GM12892 (cell line): ENCODE measurements around the gene SEC31B.

Experiments
- POLR2A ChIP-seq: IDR thresholded peaks from 2 replicates; pipeline ENCODE4 v1.6.1; 2011; ENCODE audit warnings: low read depth, low read length, control low read depth
- POLR2AphosphoS5 ChIP-seq: IDR thresholded peaks from 2 replicates; pipeline ENCODE4 v1.6.1; 2011; ENCODE audit warnings: low read depth, low read length, control low read depth
- TAF1 ChIP-seq: IDR thresholded peaks from 2 replicates; pipeline ENCODE4 v1.6.1; 2011; ENCODE audit warnings: low read depth, mild to moderate bottlenecking, control low read depth, low read length, borderline replicate concordance

- no peak for TF ChIP-seq POLR2AphosphoS5
- TF ChIP-seq POLR2A, result no peak
- no peak for TF ChIP-seq TAF1
These were observed 32.1 kb downstream of the SEC31B start for GRCh38 chr10:100487529-100487928.
